AG09309 (cell line): ENCODE measurements around the gene AKNA.

Source experiments
- DNase-seq: peaks from one replicate; pipeline ENCODE4 v3.0.0-alpha.2; 2010; ENCODE audit warnings: low read depth
- H3K4me3 ChIP-seq: 2 replicates; pipeline ENCODE4 v1.5.1; 2011; ENCODE audit warnings: mild to moderate bottlenecking, low read depth, low read length, moderate library complexity; ENCODE audit not compliant: control insufficient read depth
- CTCF ChIP-seq: IDR thresholded peaks from 2 replicates; pipeline ENCODE4 v1.5.1; 2011; ENCODE audit warnings: mild to moderate bottlenecking, low read depth, low read length, inconsistent platforms; ENCODE audit not compliant: insufficient read depth, control insufficient read depth; ENCODE audit errors: missing control alignments

The AKNA gene

GRCh38 chr9:114431770-114432169 lies 44.0 kb upstream of the AKNA start:
- H3K4me3 ChIP-seq, result no peak overlapping the region
- DNase-seq, result no peak
- no peak for TF ChIP-seq CTCF

- DNase-seq, result no peak
- no peak for TF ChIP-seq CTCF
- H3K4me3 ChIP-seq, result no peak overlapping the region
Observed at GRCh38 chr9:114431003-114431402, 43.2 kb upstream of the AKNA start.

GRCh38 chr9:114430457-114430856 lies 42.7 kb upstream of the AKNA start:
- no peak for TF ChIP-seq CTCF
- no peak overlapping the region for H3K4me3 ChIP-seq
- DNase-seq, result no peak

GRCh38 chr9:114429488-114429887 lies 41.7 kb upstream of the AKNA start:
- H3K4me3 ChIP-seq, result no peak overlapping the region
- no peak for DNase-seq
- TF ChIP-seq CTCF, result no peak

- no peak for DNase-seq
- no peak for TF ChIP-seq CTCF
- no peak overlapping the region for H3K4me3 ChIP-seq
Observed at GRCh38 chr9:114428466-114428865, 40.7 kb upstream of the AKNA start.

- TF ChIP-seq CTCF, result no peak
- DNase-seq, result no peak
- no peak overlapping the region for H3K4me3 ChIP-seq
Observed at GRCh38 chr9:114427644-114428043, 39.9 kb upstream of the AKNA start.
